ENCODE data around the gene CDH23.

Gene CDH23

DNA sequence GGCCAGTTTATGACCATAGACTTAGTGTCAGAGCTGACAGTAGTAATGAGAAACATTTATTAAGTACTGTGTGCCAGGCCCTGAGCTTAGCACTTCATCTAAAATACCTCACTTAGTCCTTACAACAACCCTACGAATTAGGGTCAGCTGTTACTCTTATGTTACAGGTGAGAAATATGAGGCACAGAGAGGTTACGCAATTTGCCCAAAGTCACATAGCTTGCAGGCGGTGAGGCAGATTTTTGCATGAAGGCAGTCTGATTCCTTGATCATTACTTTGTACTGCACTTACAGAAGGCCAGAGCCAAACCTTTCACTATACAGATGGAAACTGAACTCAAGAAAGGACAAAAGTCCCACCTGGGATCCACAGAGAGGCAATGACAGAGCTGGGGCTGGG is 10.2 kb downstream of the CDH23 start:
- peaks cover 1% of the 10 kb centered on the region for H3K36me3 Mint-ChIP-seq
- ATAC-seq (ENCODE audit: low read depth) = no peak
- H3K4me1 Mint-ChIP-seq = no peaks in the 10 kb centered on the region

DNA sequence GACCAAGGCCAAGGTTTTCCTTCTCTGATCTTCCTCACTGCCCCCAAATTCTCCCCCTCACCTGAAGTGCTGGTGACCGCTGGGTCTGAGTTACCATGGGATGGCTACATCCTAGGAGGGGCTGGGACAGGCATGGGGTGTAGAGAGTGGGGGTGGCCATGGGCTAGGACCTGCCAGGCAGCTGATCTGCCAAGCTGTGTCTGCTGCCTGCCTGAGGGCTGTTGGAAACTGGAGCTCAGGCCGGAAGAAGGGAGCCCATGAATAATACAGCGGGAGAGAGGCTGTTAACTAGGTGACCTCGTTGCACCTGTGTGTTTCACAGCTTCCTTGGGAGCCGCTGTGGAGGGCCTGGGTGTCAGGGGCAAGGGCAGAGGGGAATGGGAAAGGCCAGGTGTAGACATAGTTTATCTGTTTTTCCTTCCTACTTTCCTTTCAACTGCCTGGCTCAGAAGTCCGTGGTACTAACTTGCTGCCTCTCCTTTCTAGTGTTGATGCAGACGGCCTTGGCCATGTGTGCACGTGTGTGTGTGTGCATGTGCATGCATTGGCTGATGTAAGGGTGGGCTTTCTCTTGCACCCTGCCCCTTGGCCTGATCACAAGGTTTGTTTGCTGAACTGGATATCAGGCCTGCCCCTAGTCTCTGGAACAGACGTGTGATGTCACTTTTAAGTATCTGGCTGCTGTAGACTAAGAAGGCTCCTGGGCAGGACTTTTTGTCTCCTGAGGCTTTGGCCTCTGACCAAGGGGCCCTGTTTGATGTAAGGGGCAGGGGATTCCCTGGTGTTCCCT is 11.9 kb downstream of the CDH23 start:
- peaks cover 5% of the 10 kb centered on the region for H3K27me3 Mint-ChIP-seq
- H3K9me3 Mint-ChIP-seq = peaks cover 3% of the 10 kb centered on the region
- no peaks in the 10 kb centered on the region for H3K4me1 Mint-ChIP-seq
- DNase-seq (ENCODE audit: low spot score in 2 of 2) = no peak
- H3K27ac Mint-ChIP-seq = no peak overlapping the region
- no peak for ATAC-seq (ENCODE audit: low read depth)
- H3K36me3 Mint-ChIP-seq = peaks cover 1% of the 10 kb centered on the region
- H3K4me3 Mint-ChIP-seq = no peak overlapping the region

More for the DNA sequence above, 10.2 kb downstream of the CDH23 start:
- H3K27ac Mint-ChIP-seq = no peak overlapping the region
- peaks cover 3% of the 10 kb centered on the region for H3K9me3 Mint-ChIP-seq
- H3K27me3 Mint-ChIP-seq = peaks cover 5% of the 10 kb centered on the region
- no peak for DNase-seq (ENCODE audit: low spot score in 2 of 2)
- no peak overlapping the region for H3K4me3 Mint-ChIP-seq

DNA sequence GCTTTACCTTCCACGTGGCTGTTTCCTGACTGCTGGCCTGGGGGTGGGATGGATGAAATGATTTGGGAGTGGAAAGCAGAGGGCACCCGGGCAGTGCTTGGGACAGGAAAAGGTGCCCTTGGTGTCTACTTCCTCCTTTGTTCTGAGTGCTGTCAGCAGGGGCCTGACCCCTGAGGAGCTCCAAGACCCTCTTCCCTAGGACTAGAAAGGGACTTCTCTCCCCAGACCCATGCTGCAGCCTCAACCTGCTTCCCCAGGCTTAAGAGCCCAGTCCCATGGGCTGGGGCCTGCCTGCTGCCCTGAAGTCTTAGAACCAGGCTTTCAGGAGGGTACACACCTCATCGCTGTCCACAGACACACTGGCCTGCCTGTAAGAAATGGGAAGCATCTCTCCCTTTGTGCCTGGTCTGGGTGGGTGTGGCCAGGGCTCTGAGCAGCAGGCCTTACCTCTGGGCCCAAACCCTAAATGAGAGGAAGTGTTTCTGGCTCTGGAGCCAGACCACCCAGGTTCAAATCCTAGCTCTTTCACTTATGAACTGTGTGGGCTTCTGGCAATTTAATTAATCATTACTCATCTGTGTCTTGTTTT is 12.9 kb downstream of the CDH23 start:
- Mint-ChIP-seq H3K4me3 (no peak overlapping the region), H3K9me3 (peaks cover 3% of the 10 kb centered on the region), H3K27ac (no peak overlapping the region), H3K27me3 (peaks cover 2% of the 10 kb centered on the region), H3K4me1 (no peaks in the 10 kb centered on the region), H3K36me3 (peaks cover 1% of the 10 kb centered on the region)
- no peak for ATAC-seq (ENCODE audit: low read depth)
- no peak for DNase-seq (ENCODE audit: low spot score in 2 of 2)

DNA sequence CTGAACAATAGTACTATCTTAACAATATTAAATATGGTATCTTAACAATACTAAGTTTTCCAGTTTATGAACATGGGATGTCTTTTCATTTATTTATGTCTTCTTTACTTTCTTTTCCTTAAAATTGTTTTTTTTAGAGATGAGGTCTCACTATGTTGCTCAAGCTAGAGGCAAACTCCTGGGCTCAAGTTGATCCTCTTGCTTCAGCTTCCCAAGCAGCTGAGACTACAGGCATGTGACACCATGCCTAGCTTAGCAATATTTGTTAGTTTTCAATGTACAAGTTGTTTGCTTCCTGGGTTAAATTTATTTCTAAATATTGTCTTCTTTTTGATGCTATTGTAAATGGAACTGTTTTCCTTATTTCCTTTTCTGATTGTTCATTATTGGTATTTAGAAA is 16.9 kb downstream of the CDH23 start:
- Mint-ChIP-seq H3K27me3 (peaks cover 1% of the 10 kb centered on the region), H3K36me3 (peaks cover 1% of the 10 kb centered on the region), H3K27ac (no peak overlapping the region), H3K9me3 (peaks cover 6% of the 10 kb centered on the region), H3K4me1 (no peaks in the 10 kb centered on the region), H3K4me3 (no peak overlapping the region)
- ATAC-seq (ENCODE audit: low read depth) = no peak
- no peak for DNase-seq (ENCODE audit: low spot score in 2 of 2)

DNA sequence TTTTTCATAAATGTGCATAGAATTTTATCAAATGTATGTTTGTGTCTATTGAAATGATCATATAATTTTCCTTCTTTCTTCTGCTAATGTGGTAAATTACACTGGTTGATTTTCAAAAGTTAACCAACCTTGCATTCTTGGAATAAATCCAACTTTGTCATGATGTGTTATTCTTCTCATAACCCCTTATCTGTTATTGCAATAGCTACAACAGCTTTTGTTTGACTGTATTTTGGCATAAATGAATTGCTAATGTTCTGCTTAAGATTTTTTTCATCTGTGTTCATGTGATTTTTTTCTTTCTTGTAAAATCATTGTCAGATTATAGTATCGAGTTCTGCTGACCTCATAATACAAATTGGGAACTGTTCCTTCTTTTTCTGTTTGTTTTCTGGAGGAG is 17.6 kb downstream of the CDH23 start:
- peaks cover 1% of the 10 kb centered on the region for H3K27me3 Mint-ChIP-seq
- H3K9me3 Mint-ChIP-seq = peaks cover 6% of the 10 kb centered on the region
- peaks cover 1% of the 10 kb centered on the region for H3K36me3 Mint-ChIP-seq
- no peak for ATAC-seq (ENCODE audit: low read depth)
- no peak overlapping the region for H3K27ac Mint-ChIP-seq
- no peaks in the 10 kb centered on the region for H3K4me1 Mint-ChIP-seq
- no peak for DNase-seq (ENCODE audit: low spot score in 2 of 2)
- H3K4me3 Mint-ChIP-seq = no peak overlapping the region

DNA sequence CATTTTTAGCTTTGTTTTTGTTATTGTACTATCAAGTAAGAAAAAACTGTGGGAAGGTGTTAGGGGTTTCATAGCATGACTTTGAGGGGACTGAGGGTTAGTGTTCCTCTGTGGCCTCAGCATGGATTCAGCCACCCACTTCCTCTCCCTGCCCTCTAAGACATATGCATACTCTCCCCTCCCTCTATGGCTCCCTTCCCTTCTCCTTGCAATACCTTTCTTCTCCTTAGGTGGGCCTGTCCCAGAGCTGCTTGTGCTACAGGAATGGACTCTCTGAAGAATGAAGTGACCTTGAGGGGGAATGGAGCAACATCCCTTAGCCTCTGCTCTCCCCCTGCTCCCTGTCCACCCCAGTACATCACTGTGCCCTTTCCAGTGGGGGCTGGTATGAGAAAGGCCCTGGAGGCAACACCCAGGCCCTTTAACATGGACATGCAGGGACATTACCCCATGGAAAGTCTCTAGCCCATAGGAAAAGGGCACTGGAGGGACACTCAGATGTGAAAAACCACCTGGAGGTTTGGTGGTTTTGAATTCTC is 22.4 kb downstream of the CDH23 start:
- DNase-seq (ENCODE audit: low spot score in 2 of 2) = no peak
- H3K36me3 Mint-ChIP-seq = no peaks in the 10 kb centered on the region
- H3K9me3 Mint-ChIP-seq = peaks cover 2% of the 10 kb centered on the region
- H3K4me3 Mint-ChIP-seq = no peak overlapping the region
- H3K27ac Mint-ChIP-seq = no peak overlapping the region
- ATAC-seq (ENCODE audit: low read depth) = no peak
- peaks cover 10% of the 10 kb centered on the region for H3K27me3 Mint-ChIP-seq
- no peaks in the 10 kb centered on the region for H3K4me1 Mint-ChIP-seq

DNA sequence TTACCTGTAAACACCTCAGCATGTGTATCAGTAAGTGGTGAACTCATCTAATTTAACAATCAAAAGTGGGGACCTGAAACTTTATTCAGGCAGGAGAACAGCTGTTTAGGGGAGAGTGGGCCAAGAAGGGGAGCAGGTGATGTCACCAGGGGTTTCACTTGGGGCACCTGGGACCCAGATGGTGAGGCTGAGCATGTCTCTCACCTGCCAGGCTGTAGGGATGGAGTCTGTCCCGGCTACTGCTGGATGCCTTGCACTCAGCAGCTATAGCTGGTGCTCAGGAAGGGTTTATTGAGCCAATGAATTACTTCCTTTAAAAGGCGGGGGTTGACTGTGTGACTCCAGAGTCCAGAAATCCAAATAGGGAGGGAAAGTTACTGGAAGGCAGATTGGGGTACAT is 23.0 kb downstream of the CDH23 start:
- no peak overlapping the region for H3K4me3 Mint-ChIP-seq
- no peak overlapping the region for H3K27ac Mint-ChIP-seq
- H3K4me1 Mint-ChIP-seq = no peaks in the 10 kb centered on the region
- peaks cover 15% of the 10 kb centered on the region for H3K27me3 Mint-ChIP-seq
- H3K9me3 Mint-ChIP-seq = peaks cover 2% of the 10 kb centered on the region
- no peaks in the 10 kb centered on the region for H3K36me3 Mint-ChIP-seq
- ATAC-seq (ENCODE audit: low read depth) (no peak), DNase-seq (ENCODE audit: low spot score in 2 of 2) (no peak)

DNA sequence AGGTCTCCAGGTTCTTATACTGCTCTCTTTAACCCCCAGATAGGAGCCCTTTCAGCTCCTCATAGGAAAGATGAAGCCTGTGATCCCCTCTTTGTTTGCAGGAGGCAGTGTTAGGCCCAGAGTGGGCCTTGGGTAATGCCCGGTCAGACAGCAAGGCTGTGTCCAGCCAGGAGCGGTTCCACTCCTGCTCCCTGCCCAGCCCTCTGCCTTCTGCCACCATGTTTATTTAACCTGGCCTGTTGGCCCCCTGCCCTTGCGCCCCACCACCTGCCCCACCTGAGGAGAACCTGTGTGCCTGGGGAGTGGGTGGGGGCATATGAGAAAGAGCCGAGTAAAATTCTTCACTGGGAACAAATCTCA is 24.3 kb downstream of the CDH23 start:
- peaks cover 19% of the 10 kb centered on the region for H3K27me3 Mint-ChIP-seq

DNA sequence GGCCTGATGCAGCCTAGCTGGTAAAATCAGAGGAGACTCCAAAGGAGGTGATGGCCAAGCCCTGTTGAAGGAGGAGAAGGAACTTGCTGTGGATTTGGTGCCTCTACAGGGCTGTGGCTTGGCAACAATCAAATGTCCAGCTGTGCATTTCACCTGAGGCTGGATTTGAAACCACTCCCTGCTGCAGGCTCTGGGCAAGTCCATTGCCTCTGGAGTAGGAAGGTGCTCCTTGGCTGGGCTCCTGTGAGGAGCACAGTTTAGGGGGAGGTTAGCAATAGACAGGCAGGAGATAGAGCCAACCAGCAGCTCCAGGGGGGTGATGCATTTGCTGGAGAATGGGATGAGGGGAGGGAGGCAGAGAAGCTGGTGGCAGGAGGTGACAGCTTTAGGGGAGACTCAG is 26.5 kb downstream of the CDH23 start:
- no peaks in the 10 kb centered on the region for H3K36me3 Mint-ChIP-seq
- H3K27me3 Mint-ChIP-seq = peaks cover 18% of the 10 kb centered on the region
- no peaks in the 10 kb centered on the region for H3K9me3 Mint-ChIP-seq
- H3K4me3 Mint-ChIP-seq = no peak overlapping the region
- no peak for ATAC-seq (ENCODE audit: low read depth)
- DNase-seq (ENCODE audit: low spot score in 2 of 2) = no peak
- peaks cover 3% of the 10 kb centered on the region for H3K4me1 Mint-ChIP-seq
- H3K27ac Mint-ChIP-seq = no peak overlapping the region

More for the DNA sequence above, 24.3 kb downstream of the CDH23 start:
- DNase-seq (ENCODE audit: low spot score in 2 of 2) (no peak), ATAC-seq (ENCODE audit: low read depth) (no peak)
- Mint-ChIP-seq H3K9me3 (peaks cover 2% of the 10 kb centered on the region), H3K36me3 (no peaks in the 10 kb centered on the region), H3K4me1 (peaks cover 3% of the 10 kb centered on the region), H3K27ac (no peak overlapping the region), H3K4me3 (no peak overlapping the region)

DNA sequence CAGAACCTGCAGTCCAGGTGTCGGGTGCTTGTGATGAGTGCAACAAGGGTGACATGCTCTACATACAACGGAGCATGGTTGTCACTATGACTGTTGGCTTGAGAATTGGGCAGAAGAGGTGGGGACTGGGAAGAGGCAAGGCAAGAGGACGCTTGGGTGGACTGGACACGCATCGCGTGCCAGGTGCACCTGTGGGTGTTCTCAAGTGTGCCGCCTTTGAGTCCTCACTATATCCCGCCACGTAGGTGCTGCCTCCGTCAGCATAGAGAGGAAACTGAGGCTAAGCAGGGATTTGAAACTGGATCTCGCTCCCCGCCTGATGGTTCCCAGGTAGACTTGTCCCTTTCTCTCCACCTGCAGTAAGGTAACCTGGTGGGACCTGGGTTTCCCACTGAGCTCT is 27.2 kb downstream of the CDH23 start:
- H3K4me1 Mint-ChIP-seq = peaks cover 3% of the 10 kb centered on the region
- DNase-seq (ENCODE audit: low spot score in 2 of 2) (no peak), ATAC-seq (ENCODE audit: low read depth) (no peak)
- no peak overlapping the region for H3K27ac Mint-ChIP-seq
- no peaks in the 10 kb centered on the region for H3K36me3 Mint-ChIP-seq
- no peaks in the 10 kb centered on the region for H3K9me3 Mint-ChIP-seq
- H3K4me3 Mint-ChIP-seq = no peak overlapping the region
- peaks cover 18% of the 10 kb centered on the region for H3K27me3 Mint-ChIP-seq

DNA sequence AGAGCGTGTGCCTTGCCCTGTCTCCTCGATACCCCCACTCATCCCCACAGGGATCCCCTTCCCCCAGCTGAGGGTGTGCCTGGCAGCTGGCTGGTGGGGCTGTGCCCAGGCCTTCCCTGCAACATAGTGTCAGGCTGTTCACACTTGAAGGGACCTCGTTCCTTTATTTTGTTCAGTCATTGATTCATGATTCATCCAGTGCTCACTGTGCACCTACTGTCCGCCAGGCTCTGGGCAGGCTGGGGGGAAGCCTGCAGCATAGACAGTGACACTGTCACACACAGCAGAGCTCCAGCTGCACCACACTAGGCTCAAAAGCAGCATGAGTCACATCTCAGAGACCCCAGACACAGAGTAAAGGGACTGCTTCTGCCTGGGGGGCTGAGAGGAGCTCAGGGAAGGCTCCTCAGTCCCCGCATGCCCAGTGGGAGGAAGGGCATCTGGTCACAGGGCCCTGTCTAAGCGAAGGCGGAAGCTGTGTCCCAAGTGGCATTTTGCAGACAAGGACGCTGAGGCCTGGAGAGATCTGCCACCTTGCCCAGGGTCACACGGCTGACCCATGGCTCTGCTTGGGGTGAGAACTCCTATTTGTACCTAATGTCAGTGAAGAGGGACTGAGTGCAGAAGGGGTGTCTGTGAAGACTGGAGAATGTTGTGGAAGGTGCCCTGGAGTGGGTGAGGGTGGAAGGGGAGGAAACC is 27.9 kb downstream of the CDH23 start:
- Mint-ChIP-seq H3K27me3 (peaks cover 22% of the 10 kb centered on the region), H3K4me1 (peaks cover 3% of the 10 kb centered on the region), H3K27ac (no peak overlapping the region), H3K4me3 (no peak overlapping the region), H3K36me3 (no peaks in the 10 kb centered on the region), H3K9me3 (no peaks in the 10 kb centered on the region)
- DNase-seq (ENCODE audit: low spot score in 2 of 2) (no peak), ATAC-seq (ENCODE audit: low read depth) (no peak)

DNA sequence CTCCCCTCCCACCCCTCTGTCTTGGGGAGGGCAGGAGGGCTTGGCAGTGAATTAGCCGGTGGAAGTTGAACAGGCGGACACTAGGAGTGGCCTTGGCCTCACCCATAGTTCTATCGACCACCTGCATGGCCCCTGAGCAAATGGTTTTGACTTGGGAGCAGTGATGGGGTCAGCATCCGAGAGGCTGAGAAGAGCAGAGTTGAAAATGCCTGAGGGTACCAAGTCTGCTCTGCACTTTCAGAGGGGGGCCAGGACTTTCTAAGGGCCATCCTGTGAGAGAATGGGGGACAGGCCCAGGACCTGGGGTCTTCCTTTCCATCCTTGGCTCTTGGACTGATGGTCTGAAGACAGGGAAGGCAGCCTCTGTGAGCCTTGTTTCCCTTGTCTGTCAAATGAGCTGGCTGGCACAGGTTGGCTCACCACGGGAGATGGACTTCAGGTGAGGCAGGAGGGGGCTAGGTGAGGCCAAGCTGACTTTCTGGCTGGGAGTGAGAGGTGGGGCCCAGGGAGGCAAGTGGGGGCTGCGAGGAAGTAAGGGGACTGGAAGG is 29.4 kb downstream of the CDH23 start:
- DNase-seq (ENCODE audit: low spot score in 2 of 2) (no peak), ATAC-seq (ENCODE audit: low read depth) (no peak)
- no peaks in the 10 kb centered on the region for H3K36me3 Mint-ChIP-seq
- H3K4me1 Mint-ChIP-seq = peaks cover 3% of the 10 kb centered on the region
- H3K9me3 Mint-ChIP-seq = no peaks in the 10 kb centered on the region
- peaks cover 24% of the 10 kb centered on the region for H3K27me3 Mint-ChIP-seq
- no peak overlapping the region for H3K27ac Mint-ChIP-seq
- no peak overlapping the region for H3K4me3 Mint-ChIP-seq

DNA sequence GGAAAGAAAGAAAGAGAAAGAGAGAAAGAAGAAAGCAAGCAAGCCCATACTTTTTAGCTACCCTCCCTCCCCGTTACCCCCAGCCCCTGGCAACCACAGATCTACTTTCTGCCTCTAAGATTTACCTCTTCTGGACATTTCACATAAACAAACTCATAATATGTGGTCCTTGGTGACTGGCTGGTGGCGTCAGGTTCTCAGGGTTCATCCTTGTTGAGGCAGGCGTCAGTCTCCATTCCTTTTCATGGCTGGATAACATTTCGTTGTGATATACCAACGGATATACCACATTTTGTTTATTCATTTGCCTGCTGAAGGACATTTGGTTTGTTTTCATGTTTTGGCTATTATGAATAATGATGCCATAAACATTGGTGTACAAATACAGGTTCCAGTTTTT is 30.5 kb downstream of the CDH23 start:
- peaks cover 5% of the 10 kb centered on the region for H3K4me1 Mint-ChIP-seq
- peaks cover 28% of the 10 kb centered on the region for H3K27me3 Mint-ChIP-seq
- ATAC-seq (ENCODE audit: low read depth) (no peak), DNase-seq (ENCODE audit: low spot score in 2 of 2) (no peak)
- H3K27ac Mint-ChIP-seq = no peak overlapping the region
- H3K36me3 Mint-ChIP-seq = no peaks in the 10 kb centered on the region
- no peak overlapping the region for H3K4me3 Mint-ChIP-seq
- H3K9me3 Mint-ChIP-seq = no peaks in the 10 kb centered on the region

DNA sequence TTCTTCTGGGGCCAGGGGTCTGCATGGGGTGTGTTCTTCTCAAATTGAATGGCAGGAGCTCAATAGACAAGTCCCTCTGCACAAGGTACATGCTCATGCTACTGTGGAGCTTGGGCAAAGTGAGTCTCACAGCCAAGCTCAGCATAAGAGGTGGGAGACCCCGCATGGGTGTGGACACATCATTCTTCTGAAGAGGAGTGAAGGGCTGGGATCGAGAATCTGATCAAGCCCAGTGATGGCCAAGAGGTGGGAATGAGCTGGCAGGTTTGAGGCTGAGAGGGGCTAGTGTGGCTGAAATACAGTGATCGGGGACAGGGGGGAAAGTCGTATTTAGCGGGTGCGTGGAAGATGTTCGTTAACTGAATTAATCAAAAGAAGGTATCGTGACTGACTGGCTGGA is 32.6 kb downstream of the CDH23 start:
- Mint-ChIP-seq H3K36me3 (no peaks in the 10 kb centered on the region), H3K27me3 (peaks cover 27% of the 10 kb centered on the region), H3K4me1 (peaks cover 5% of the 10 kb centered on the region), H3K4me3 (no peak overlapping the region), H3K9me3 (no peaks in the 10 kb centered on the region), H3K27ac (no peak overlapping the region)
- no peak for DNase-seq (ENCODE audit: low spot score in 2 of 2)
- no peak for ATAC-seq (ENCODE audit: low read depth)
